GM10266 (cell line): Measurements from ENCODE around the gene EIF2S2.

ENCODE experiments used
- DNase-seq: peaks from one replicate; pipeline ENCODE4 v3.0.0; 2012; ENCODE audit errors: extremely low spot score
- CTCF ChIP-seq: IDR thresholded peaks from 2 replicates; pipeline ENCODE4 v1.5.1; 2012; ENCODE audit warnings: mild to moderate bottlenecking, low read depth; ENCODE audit not compliant: control insufficient read depth, insufficient read depth; ENCODE audit errors: missing control alignments

The EIF2S2 gene

GRCh38 chr20:34074101-34074760 is 37.8 kb downstream of the EIF2S2 start:
- no peak for DNase-seq
- no peak for TF ChIP-seq CTCF

GRCh38 chr20:34072778-34073177 is 39.3 kb downstream of the EIF2S2 start:
- no peak for TF ChIP-seq CTCF
- DNase-seq = no peak

GRCh38 chr20:34072076-34072475 is 40.0 kb downstream of the EIF2S2 start:
- TF ChIP-seq CTCF = no peak
- no peak for DNase-seq

GRCh38 chr20:34070859-34071258 is 41.2 kb downstream of the EIF2S2 start:
- no peak for TF ChIP-seq CTCF
- no peak for DNase-seq

- no peak for DNase-seq
- no peak for TF ChIP-seq CTCF
These were observed 42.0 kb downstream of the EIF2S2 start for GRCh38 chr20:34070079-34070439.

GRCh38 chr20:34069341-34070078 is 42.5 kb downstream of the EIF2S2 start:
- DNase-seq = peak; percentile 67
- peak; percentile 89 for TF ChIP-seq CTCF

- no peak for TF ChIP-seq CTCF
- DNase-seq = no peak
These were observed 44.0 kb downstream of the EIF2S2 start for GRCh38 chr20:34068001-34068400.
